Kidney (tissue), 14 donors: Measurements from ENCODE around the gene YIF1A. TPM values are rescaled to one million over a fixed set of nuclear protein-coding genes. Genes with fewer than 3 reads are reported as not detected.

Source experiments
- DNase-seq, 5 donors: peaks; one replicate each; pipeline ENCODE4 v3.0.0-alpha.2; 2013 to 2020
- FAIRE-seq: peaks from 2 replicates; lab custom pipeline; 2012; peaks lifted over from hg19 to GRCh38; lab: Jason Lieb, UNC
- H3K27ac ChIP-seq, 2 donors: one replicate each; pipeline ENCODE4 v1.7.0; 2013; ENCODE audit warnings: low read depth in 2 of 2, low read length in 2 of 2, inconsistent platforms in 1 of 2
- H3K27me3 ChIP-seq: one replicate; pipeline ENCODE4 v1.7.1; 2013; ENCODE audit warnings: low read length, inconsistent platforms; ENCODE audit not compliant: control insufficient read depth, insufficient read depth
- H3K36me3 ChIP-seq, 3 donors: one replicate each; pipeline versions ENCODE4 v1.7.0 to v1.7.1; 2013; ENCODE audit warnings: low read length in 3 of 3, control low read depth in 1 of 3, inconsistent platforms in 1 of 3; ENCODE audit not compliant: insufficient read depth in 3 of 3, control insufficient read depth in 2 of 3
- H3K4me1 ChIP-seq, 3 donors: one replicate each; pipeline versions ENCODE4 v1.7.0 to v1.7.1; 2013; ENCODE audit warnings: low read length in 3 of 3, inconsistent platforms in 1 of 3, low read depth in 1 of 3; ENCODE audit not compliant: control insufficient read depth in 2 of 3, insufficient read depth in 2 of 3
- H3K4me3 ChIP-seq, 3 donors: one replicate each; pipeline versions ENCODE4 v1.7.0 to v1.8.1; 2013; ENCODE audit warnings: low read length in 3 of 3, control low read depth in 1 of 3, inconsistent platforms in 1 of 3
- H3K9ac ChIP-seq, 3 donors: one replicate each; pipeline versions ENCODE4 v1.7.0 to v1.7.1; 2013; ENCODE audit warnings: low read length in 3 of 3, control low read depth in 1 of 3, inconsistent platforms in 1 of 3
- H3K9me3 ChIP-seq, 3 donors: one replicate each; pipeline versions ENCODE4 v1.7.0 to v1.7.1; 2013; ENCODE audit warnings: low read length in 3 of 3, control low read depth in 1 of 3, inconsistent platforms in 1 of 3; ENCODE audit not compliant: control insufficient read depth in 2 of 3, insufficient read depth in 1 of 3
- CTCF ChIP-seq: IDR thresholded peaks from 3 replicates; pipeline ENCODE4 v1.5.1; 2012; ENCODE audit warnings: mild to moderate bottlenecking, moderate library complexity, borderline replicate concordance; ENCODE audit not compliant: insufficient read depth; ENCODE audit errors: extremely low read depth
- intact Hi-C: fragments of 100-400 bp; cut with DNase I; formaldehyde crosslinking; loops from one replicate; pipeline ENCODE4 v1.11.1; 2022
- polyA plus RNA-seq: library from polyadenylated mRNA; stranded (reverse); fragments of 350-450 nt; fragmentation: Illumina TruSeq; extraction: RNeasy Lipid Tissue Mini Kit (QIAGEN cat#74804); gene quantifications from one replicate; pipeline ENCODE4 v1.2.3, GENCODE V29; 2014; ENCODE audit warnings: low read depth, low replicate concordance; ENCODE audit not compliant: insufficient read depth
- total RNA-seq: library from RNA; stranded (reverse); fragmentation: NEBNext Ultra II Directional; extraction: Animal tissue kit (Norgen Biotek cat#: 25700); gene quantifications from one replicate; pipeline ENCODE4 v1.2.1, GENCODE V29; 2021
- donor health status: control.
- donor health status: control.
- donor health status: control.
- donor health status: control.
- donor health status: control.
- donor health status: DM: yes; HTN: yes; CAD: no.
- donor health status: Normal renal cell carcinoma (clear cell type).

The YIF1A gene
- total and polyA plus RNA-seq, 2 donors from 2014 or later: 92.1 to 115 TPM

GRCh38 chr11:66237867-66238266, 51.1 kb downstream of the YIF1A start:
- intact Hi-C loops: no loop called here
- no peaks in the 10 kb centered on the region for H3K9me3 ChIP-seq
- no peak overlapping the region for H3K9ac ChIP-seq
- no peak overlapping the region for H3K27ac ChIP-seq
- TF ChIP-seq CTCF: no peak
- peaks cover 0 to 31% (median 19%) of the 10 kb centered on the region in 3 donors for H3K36me3 ChIP-seq
- H3K27me3 ChIP-seq: no peaks in the 10 kb centered on the region
- H3K4me1 ChIP-seq: no peaks in the 10 kb centered on the region
- DNase-seq (no peak), FAIRE-seq (no peak)
- H3K4me3 ChIP-seq: no peak overlapping the region

GRCh38 chr11:66235141-66235540, 53.8 kb downstream of the YIF1A start:
- H3K36me3 ChIP-seq: peaks cover 2 to 46% (median 33%) of the 10 kb centered on the region in 3 donors
- DNase-seq (no peak), FAIRE-seq (no peak)
- H3K4me3 ChIP-seq: no peak overlapping the region
- H3K27ac ChIP-seq: no peak overlapping the region
- no peaks in the 10 kb centered on the region for H3K9me3 ChIP-seq
- no peak for TF ChIP-seq CTCF
- H3K9ac ChIP-seq: no peak overlapping the region
- H3K27me3 ChIP-seq: no peaks in the 10 kb centered on the region
- intact Hi-C loops: no loop called here
- H3K4me1 ChIP-seq: no peaks in the 10 kb centered on the region

Other genes with a start within 250 kb of the YIF1A start
- gene GAL3ST3, start 240.0 kb downstream of the YIF1A start, total RNA-seq: 2.5 TPM
- gene GAL3ST3, start 240.0 kb downstream of the YIF1A start, polyA plus RNA-seq: 7.6 TPM
- gene SF3B2, start 236.8 kb downstream of the YIF1A start, total RNA-seq: 172 TPM
- gene SF3B2, start 236.8 kb downstream of the YIF1A start, polyA plus RNA-seq: 114 TPM
- 91.8 TPM for gene PACS1, start 218.9 kb downstream of the YIF1A start, total RNA-seq
- gene PACS1, start 218.9 kb downstream of the YIF1A start, polyA plus RNA-seq: 23.7 TPM
- gene KLC2, start 31.4 kb downstream of the YIF1A start, total RNA-seq: 30.6 TPM
- gene KLC2, start 31.4 kb downstream of the YIF1A start, polyA plus RNA-seq: 16.2 TPM
- gene RAB1B, start 20.5 kb downstream of the YIF1A start, total RNA-seq: 153 TPM
- 197 TPM for gene RAB1B, start 20.5 kb downstream of the YIF1A start, polyA plus RNA-seq
- gene CNIH2, start 11.0 kb downstream of the YIF1A start, total RNA-seq: 0.63 TPM
- gene CNIH2, start 11.0 kb downstream of the YIF1A start, polyA plus RNA-seq: not detected
- 0.19 TPM for gene TMEM151A, start 2.8 kb upstream of the YIF1A start, total RNA-seq
- gene TMEM151A, start 2.8 kb upstream of the YIF1A start, polyA plus RNA-seq: not detected
- gene CD248, start 27.9 kb upstream of the YIF1A start, total RNA-seq: 22.9 TPM
- gene CD248, start 27.9 kb upstream of the YIF1A start, polyA plus RNA-seq: 14.8 TPM
- gene RIN1, start 47.3 kb upstream of the YIF1A start, total RNA-seq: 9.2 TPM
- 2.3 TPM for gene RIN1, start 47.3 kb upstream of the YIF1A start, polyA plus RNA-seq
- 32.8 TPM for gene BRMS1, start 56.0 kb upstream of the YIF1A start, total RNA-seq
- gene BRMS1, start 56.0 kb upstream of the YIF1A start, polyA plus RNA-seq: 69.7 TPM
- gene B4GAT1, start 58.5 kb upstream of the YIF1A start, total RNA-seq: 21.7 TPM
- 59.9 TPM for gene B4GAT1, start 58.5 kb upstream of the YIF1A start, polyA plus RNA-seq
- gene SLC29A2, start 82.6 kb upstream of the YIF1A start, total RNA-seq: 10.4 TPM
- 17.5 TPM for gene SLC29A2, start 82.6 kb upstream of the YIF1A start, polyA plus RNA-seq
- gene NPAS4, start 131.9 kb upstream of the YIF1A start, total RNA-seq: 0.19 TPM
- gene NPAS4, start 131.9 kb upstream of the YIF1A start, polyA plus RNA-seq: not detected
- gene MRPL11, start 149.7 kb upstream of the YIF1A start, total RNA-seq: 34.1 TPM
- 97.3 TPM for gene MRPL11, start 149.7 kb upstream of the YIF1A start, polyA plus RNA-seq
- 8.1 TPM for gene PELI3, start 177.8 kb upstream of the YIF1A start, total RNA-seq
- 9.1 TPM for gene PELI3, start 177.8 kb upstream of the YIF1A start, polyA plus RNA-seq
- 41.7 TPM for gene DPP3, start 191.3 kb upstream of the YIF1A start, total RNA-seq
- gene DPP3, start 191.3 kb upstream of the YIF1A start, polyA plus RNA-seq: 32.9 TPM
- gene BBS1, start 221.5 kb upstream of the YIF1A start, total RNA-seq: 85.4 TPM
- gene BBS1, start 221.5 kb upstream of the YIF1A start, polyA plus RNA-seq: 30.1 TPM